Measurements from ENCODE around the gene MACROD1.

The MACROD1 gene

DNA sequence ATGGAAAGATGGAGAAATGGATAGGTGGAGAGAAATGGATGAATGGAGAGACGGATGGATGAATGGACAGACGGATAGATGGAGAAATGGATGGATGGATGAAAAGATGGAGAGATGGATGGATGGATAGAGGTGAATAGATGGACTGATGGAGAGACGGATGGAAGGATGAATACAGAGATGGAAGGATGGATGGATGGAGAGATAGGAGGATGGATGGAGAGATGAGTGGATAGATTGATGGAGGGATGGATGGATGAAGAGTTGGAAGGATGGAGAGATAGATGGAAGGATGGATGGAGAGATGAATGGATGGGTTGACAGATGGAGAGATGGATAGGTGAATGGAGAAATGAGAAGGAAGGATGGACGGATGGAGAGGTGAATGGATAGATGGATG, 66.5 kb downstream of the MACROD1 start:
- TF ChIP-seq, protein P1, sequence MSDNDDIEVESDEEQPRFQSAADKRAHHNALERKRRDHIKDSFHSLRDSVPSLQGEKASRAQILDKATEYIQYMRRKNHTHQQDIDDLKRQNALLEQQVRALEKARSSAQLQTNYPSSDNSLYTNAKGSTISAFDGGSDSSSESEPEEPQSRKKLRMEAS (IDR thresholded peaks at IDR 0.05): no peak

DNA sequence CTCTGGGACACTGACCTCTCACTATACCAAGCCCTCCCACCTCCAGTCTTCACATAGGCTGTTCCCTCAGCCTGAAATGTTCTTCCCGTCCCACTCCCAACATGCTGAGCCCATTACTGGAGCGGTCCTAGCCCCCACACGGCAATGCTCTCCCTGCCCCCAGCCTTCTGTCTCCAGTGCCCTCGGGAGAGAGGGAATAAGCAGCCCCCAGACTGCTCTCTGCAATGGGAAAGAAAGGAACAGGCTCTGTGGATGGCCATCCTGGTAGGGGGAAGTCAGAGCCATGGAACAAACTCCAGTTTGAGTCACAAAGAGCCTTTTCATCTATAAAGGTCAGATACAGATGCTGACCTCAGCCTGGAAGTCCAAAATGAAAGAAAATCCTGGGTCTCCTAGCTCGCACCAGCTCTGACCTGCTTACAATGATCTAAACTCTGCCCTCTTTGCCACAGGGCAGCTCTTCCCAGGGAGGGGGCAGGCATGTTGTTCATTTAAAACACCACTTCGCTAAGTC, 67.5 kb downstream of the MACROD1 start:
- TF ChIP-seq TEAD4 (IDR thresholded peaks at IDR 0.05): no peak
- TF ChIP-seq TAF1 (IDR thresholded peaks at IDR 0.05; ENCODE audit: low read depth): no peak
- TF ChIP-seq ZBTB7A (IDR thresholded peaks at IDR 0.05; ENCODE audit: low read depth): no peak
- TF ChIP-seq CREB1 (IDR thresholded peaks at IDR 0.05; ENCODE audit: low read depth): no peak
- no peak for TF ChIP-seq YY1 (IDR thresholded peaks at IDR 0.05; ENCODE audit: low read depth)
- no peak for TF ChIP-seq RAD21 (IDR thresholded peaks at IDR 0.05; ENCODE audit: low read depth)
- TF ChIP-seq CEBPB (IDR thresholded peaks at IDR 0.05): no peak
- TF ChIP-seq, protein P2, sequence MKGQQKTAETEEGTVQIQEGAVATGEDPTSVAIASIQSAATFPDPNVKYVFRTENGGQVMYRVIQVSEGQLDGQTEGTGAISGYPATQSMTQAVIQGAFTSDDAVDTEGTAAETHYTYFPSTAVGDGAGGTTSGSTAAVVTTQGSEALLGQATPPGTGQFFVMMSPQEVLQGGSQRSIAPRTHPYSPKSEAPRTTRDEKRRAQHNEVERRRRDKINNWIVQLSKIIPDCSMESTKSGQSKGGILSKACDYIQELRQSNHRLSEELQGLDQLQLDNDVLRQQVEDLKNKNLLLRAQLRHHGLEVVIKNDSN (IDR thresholded peaks at IDR 0.05): no peak
- no peak for TF ChIP-seq FOXM1 (IDR thresholded peaks at IDR 0.05; ENCODE audit: borderline replicate concordance, low read depth)
- no peak for TF ChIP-seq EP300 (IDR thresholded peaks at IDR 0.05; ENCODE audit: borderline replicate concordance)
- TF ChIP-seq TCF12 (IDR thresholded peaks at IDR 0.05; ENCODE audit: low read depth): no peak

DNA sequence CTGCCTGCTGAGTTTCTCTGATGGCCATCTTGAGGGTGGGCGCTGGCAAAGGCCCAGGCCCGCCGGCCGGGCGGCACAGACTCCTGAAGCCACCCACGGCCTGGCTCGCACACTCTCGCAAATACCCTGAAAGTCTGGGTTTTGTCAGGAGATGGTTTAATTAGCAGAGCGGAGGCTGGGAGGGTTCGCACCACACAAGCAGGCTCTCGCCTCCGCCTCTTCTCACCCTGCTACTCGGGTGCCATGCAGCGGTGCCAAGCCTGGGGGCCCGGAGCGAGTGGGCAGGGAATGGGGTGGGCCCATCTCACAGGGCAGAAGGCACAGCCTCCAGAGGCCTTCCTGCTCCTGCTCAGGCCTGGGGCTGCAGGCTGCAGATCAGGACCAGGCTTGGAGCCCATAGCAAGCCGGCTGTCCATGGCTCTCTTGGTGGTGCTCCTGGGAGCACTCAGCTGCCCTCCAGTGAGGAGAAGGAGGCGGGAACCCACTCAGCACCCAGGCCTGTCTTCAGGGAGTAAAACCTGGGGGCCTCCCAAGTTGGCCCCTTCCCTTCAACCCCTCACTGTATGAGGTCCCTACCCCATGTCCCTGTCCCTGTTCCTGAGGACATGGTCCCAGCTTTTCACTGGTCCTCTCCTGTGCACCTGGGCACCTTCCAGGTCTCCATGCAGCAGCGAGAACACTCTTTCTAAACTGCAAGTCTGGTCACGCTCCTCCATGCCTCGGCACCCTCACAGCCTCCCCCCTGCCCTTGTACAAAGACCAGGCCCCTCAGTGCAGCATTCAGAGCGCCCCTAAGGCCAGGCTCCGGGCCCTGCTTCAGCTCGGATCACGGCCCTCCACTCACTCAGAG, 68.2 kb downstream of the MACROD1 start:
- TF ChIP-seq EGR1 (IDR thresholded peaks at IDR 0.05) (no peak), FOXM1 (IDR thresholded peaks at IDR 0.05; ENCODE audit: borderline replicate concordance, low read depth) (no peak), TEAD4 (IDR thresholded peaks at IDR 0.05) (no peak), YY1 (IDR thresholded peaks at IDR 0.05; ENCODE audit: low read depth) (no peak), NFIC (IDR thresholded peaks at IDR 0.05) (no peak), TAF1 (IDR thresholded peaks at IDR 0.05; ENCODE audit: low read depth) (no peak), EP300 (IDR thresholded peaks at IDR 0.05; ENCODE audit: borderline replicate concordance) (no peak), CEBPB (IDR thresholded peaks at IDR 0.05) (no peak)
- TF ChIP-seq, protein P1 (IDR thresholded peaks at IDR 0.05): no peak

- TF ChIP-seq TEAD4 (IDR thresholded peaks at IDR 0.05): no peak
- TF ChIP-seq, protein P3, sequence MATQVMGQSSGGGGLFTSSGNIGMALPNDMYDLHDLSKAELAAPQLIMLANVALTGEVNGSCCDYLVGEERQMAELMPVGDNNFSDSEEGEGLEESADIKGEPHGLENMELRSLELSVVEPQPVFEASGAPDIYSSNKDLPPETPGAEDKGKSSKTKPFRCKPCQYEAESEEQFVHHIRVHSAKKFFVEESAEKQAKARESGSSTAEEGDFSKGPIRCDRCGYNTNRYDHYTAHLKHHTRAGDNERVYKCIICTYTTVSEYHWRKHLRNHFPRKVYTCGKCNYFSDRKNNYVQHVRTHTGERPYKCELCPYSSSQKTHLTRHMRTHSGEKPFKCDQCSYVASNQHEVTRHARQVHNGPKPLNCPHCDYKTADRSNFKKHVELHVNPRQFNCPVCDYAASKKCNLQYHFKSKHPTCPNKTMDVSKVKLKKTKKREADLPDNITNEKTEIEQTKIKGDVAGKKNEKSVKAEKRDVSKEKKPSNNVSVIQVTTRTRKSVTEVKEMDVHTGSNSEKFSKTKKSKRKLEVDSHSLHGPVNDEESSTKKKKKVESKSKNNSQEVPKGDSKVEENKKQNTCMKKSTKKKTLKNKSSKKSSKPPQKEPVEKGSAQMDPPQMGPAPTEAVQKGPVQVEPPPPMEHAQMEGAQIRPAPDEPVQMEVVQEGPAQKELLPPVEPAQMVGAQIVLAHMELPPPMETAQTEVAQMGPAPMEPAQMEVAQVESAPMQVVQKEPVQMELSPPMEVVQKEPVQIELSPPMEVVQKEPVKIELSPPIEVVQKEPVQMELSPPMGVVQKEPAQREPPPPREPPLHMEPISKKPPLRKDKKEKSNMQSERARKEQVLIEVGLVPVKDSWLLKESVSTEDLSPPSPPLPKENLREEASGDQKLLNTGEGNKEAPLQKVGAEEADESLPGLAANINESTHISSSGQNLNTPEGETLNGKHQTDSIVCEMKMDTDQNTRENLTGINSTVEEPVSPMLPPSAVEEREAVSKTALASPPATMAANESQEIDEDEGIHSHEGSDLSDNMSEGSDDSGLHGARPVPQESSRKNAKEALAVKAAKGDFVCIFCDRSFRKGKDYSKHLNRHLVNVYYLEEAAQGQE (IDR thresholded peaks at IDR 0.05; ENCODE audit: low read depth): no peak
- no peak for TF ChIP-seq TCF12 (IDR thresholded peaks at IDR 0.05; ENCODE audit: low read depth)
These were observed 69.1 kb downstream of the MACROD1 start for GRCh38 chr11:64096835-64097234.

GRCh38 chr11:64095949-64096348, 70.0 kb downstream of the MACROD1 start:
- no peak for TF ChIP-seq FOXM1 (IDR thresholded peaks at IDR 0.05; ENCODE audit: borderline replicate concordance, low read depth)
- no peak for TF ChIP-seq EGR1 (IDR thresholded peaks at IDR 0.05)
- TF ChIP-seq EP300 (IDR thresholded peaks at IDR 0.05; ENCODE audit: borderline replicate concordance): no peak
- TF ChIP-seq TAF1 (IDR thresholded peaks at IDR 0.05; ENCODE audit: low read depth): no peak
- TF ChIP-seq NFIC (IDR thresholded peaks at IDR 0.05): no peak
- TF ChIP-seq TCF12 (IDR thresholded peaks at IDR 0.05; ENCODE audit: low read depth): no peak
- no peak for TF ChIP-seq ZBTB7A (IDR thresholded peaks at IDR 0.05; ENCODE audit: low read depth)

DNA sequence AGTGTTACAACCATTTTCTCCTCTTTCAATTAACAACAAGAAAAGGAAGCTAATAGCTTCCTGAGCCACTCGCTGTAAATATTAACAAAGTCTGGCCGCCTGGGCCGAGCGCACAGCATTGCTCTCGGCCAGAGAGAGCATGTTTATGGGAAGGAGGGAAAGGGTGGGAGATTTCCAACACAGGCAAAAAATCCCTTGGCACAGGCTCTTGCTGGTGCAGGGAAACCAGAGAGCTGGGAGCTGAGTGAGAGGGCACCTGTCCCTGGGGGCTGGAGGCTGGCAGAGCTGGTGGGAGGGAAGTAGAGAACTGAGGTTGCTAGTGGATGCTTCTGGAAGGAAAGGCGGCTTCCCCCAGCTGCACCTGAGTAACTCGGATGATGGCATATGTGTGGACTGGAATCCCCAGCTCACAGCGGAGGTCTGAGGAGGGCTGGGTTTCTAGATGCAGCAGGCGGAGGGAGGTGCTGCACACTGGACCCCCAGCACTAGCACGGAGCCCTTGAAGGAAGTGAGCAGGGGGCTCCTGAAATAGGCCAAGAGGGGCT, 70.6 kb downstream of the MACROD1 start:
- TF ChIP-seq, protein P1 (IDR thresholded peaks at IDR 0.05): no peak
- TF ChIP-seq ZBTB7A (IDR thresholded peaks at IDR 0.05; ENCODE audit: low read depth): no peak
- no peak for TF ChIP-seq CREB1 (IDR thresholded peaks at IDR 0.05; ENCODE audit: low read depth)
- no peak for TF ChIP-seq RAD21 (IDR thresholded peaks at IDR 0.05; ENCODE audit: low read depth)
- no peak for TF ChIP-seq CEBPB (IDR thresholded peaks at IDR 0.05)
- TF ChIP-seq, protein P3 (IDR thresholded peaks at IDR 0.05; ENCODE audit: low read depth): no peak
- TF ChIP-seq, protein P2 (IDR thresholded peaks at IDR 0.05): no peak
- no peak for TF ChIP-seq FOXM1 (IDR thresholded peaks at IDR 0.05; ENCODE audit: borderline replicate concordance, low read depth)
- TF ChIP-seq NFIC (IDR thresholded peaks at IDR 0.05): no peak
- TF ChIP-seq YY1 (IDR thresholded peaks at IDR 0.05; ENCODE audit: low read depth): no peak
- TF ChIP-seq EP300 (IDR thresholded peaks at IDR 0.05; ENCODE audit: borderline replicate concordance): no peak
- TF ChIP-seq TCF12 (IDR thresholded peaks at IDR 0.05; ENCODE audit: low read depth): no peak
- no peak for TF ChIP-seq EGR1 (IDR thresholded peaks at IDR 0.05)
- TF ChIP-seq TEAD4 (IDR thresholded peaks at IDR 0.05): no peak
- no peak for TF ChIP-seq TAF1 (IDR thresholded peaks at IDR 0.05; ENCODE audit: low read depth)

Data from Ishikawa (cell line).